AG04450 (cell line): Measurements from ENCODE around the gene UCK1. TPM values are rescaled to one million over a fixed set of nuclear protein-coding genes. Genes with fewer than 3 reads are reported as not detected.
A peak's percentile ranks its signal among the peaks of the same experiment; 100 is the strongest.

ENCODE experiments used
- CTCF ChIA-PET: fragments of 300-600, 350-600 bp; formaldehyde crosslinking; extraction: SDS; loops from one replicate; lab custom pipeline; 2022; ENCODE audit warnings: antibody characterized with exemption, inconsistent platforms; lab: Charles Lee
- POLR2A ChIA-PET: fragments of 350-600 bp; formaldehyde crosslinking; extraction: SDS; loops from one replicate; lab custom pipeline; 2021; ENCODE audit warnings: antibody characterized with exemption, inconsistent platforms; lab: Yijun Ruan, JAX
- DNase-seq: peaks from one replicate; pipeline ENCODE4 v3.0.0-alpha.2; 2011; ENCODE audit warnings: low read depth, low spot score
- H3K27ac ChIP-seq: one replicate; pipeline ENCODE4 v1.5.1; 2012; ENCODE audit warnings: low read depth, low read length, control low read depth
- H3K27me3 ChIP-seq: one replicate; pipeline ENCODE4 v1.6.0; 2012; ENCODE audit warnings: low read length; ENCODE audit not compliant: control insufficient read depth, insufficient read depth
- H3K4me3 ChIP-seq: 2 replicates; pipeline ENCODE4 v1.5.1; 2011; ENCODE audit warnings: mild to moderate bottlenecking, low read depth, low read length, control low read depth
- H3K9me3 ChIP-seq: 2 replicates; pipeline ENCODE4 v1.5.1; 2012; ENCODE audit warnings: low read length; ENCODE audit not compliant: control insufficient read depth, insufficient read depth
- polyA plus RNA-seq: library from polyadenylated mRNA; depleted of rRNA; stranded (reverse); fragments of >200 nt; gene quantifications from 2 replicates; pipeline ENCODE4 v1.2.3, GENCODE V29; 2011
- TF ChIP-seq, protein P1 (sequence below): IDR thresholded peaks from 2 replicates; pipeline ENCODE4 v1.5.1; 2011; ENCODE audit warnings: low read depth, low read length, control low read depth, inconsistent platforms

Gene UCK1
- polyA plus RNA-seq, 1 experiment, result 19.1 TPM

DNA sequence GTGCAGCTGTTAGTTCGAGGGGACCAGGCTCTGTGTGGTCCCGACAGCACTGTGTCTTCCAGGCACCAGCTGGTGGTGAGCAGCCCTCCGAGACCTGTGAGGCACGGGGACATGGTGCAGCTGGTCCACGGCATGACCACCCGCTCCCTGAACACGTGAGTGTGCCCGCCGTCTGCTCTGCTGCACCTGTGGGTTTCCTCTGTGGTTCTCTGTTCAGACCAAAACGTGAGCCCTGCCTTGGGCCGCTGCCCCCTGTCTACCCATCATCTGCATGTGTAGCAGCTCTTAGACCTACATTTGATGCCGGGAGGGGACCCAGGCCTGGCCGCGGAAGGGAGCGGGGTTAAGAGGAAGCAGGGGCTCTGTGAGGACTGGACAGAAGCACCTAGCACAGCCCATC is 17.9 kb downstream of the UCK1 start:
- H3K9me3 ChIP-seq, result peaks cover 3% of the 10 kb centered on the region
- ChIA-PET POLR2A (no interaction called here), CTCF (no interaction called here)
- TF ChIP-seq, protein P1, sequence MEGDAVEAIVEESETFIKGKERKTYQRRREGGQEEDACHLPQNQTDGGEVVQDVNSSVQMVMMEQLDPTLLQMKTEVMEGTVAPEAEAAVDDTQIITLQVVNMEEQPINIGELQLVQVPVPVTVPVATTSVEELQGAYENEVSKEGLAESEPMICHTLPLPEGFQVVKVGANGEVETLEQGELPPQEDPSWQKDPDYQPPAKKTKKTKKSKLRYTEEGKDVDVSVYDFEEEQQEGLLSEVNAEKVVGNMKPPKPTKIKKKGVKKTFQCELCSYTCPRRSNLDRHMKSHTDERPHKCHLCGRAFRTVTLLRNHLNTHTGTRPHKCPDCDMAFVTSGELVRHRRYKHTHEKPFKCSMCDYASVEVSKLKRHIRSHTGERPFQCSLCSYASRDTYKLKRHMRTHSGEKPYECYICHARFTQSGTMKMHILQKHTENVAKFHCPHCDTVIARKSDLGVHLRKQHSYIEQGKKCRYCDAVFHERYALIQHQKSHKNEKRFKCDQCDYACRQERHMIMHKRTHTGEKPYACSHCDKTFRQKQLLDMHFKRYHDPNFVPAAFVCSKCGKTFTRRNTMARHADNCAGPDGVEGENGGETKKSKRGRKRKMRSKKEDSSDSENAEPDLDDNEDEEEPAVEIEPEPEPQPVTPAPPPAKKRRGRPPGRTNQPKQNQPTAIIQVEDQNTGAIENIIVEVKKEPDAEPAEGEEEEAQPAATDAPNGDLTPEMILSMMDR, result no peak
- no peaks in the 10 kb centered on the region for H3K27me3 ChIP-seq
- DNase-seq, result no peak
- H3K27ac ChIP-seq, result no peak overlapping the region
- H3K4me3 ChIP-seq, result no peak overlapping the region

DNA sequence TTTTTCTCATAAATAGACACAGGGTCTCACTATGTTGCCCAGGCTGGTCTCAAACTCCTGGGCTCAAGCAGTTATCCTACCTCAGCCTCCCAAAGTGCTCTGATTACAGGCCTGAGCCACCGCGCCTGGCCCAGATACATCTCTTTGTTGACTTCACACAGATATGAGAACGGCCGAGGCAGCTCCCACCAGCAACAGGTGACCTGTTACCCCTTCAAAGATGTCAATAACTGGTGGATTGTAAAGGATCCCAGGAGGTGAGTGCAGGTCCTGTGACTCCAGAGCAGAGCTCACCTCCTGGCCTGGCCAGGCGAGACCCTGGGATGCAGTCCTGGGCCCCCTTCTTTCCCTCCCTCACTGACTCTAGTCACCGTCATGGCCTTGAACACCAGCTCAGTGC is 19.2 kb downstream of the UCK1 start:
- TF ChIP-seq, protein P1, result no peak
- Histone ChIP-seq H3K9me3 (peaks cover 3% of the 10 kb centered on the region), H3K27me3 (no peaks in the 10 kb centered on the region), H3K27ac (no peak overlapping the region), H3K4me3 (no peak overlapping the region)
- ChIA-PET POLR2A (no interaction called here), CTCF (no interaction called here)
- no peak for DNase-seq

- CTCF ChIA-PET, result no interaction called here
- DNase-seq, result no peak
- Histone ChIP-seq H3K4me3 (no peak overlapping the region), H3K27ac (no peak overlapping the region), H3K9me3 (peaks cover 3% of the 10 kb centered on the region; the same call in 1 of the 2 replicates), H3K27me3 (no peaks in the 10 kb centered on the region)
- POLR2A ChIA-PET, result no interaction called here
- TF ChIP-seq, protein P1, result no peak
Measured at GRCh38 chr9:131511416-131511815, 19.6 kb downstream of the UCK1 start.

- ChIA-PET POLR2A (no interaction called here), CTCF (no interaction called here)
- H3K4me3 ChIP-seq, result no peak overlapping the region
- TF ChIP-seq, protein P1, result no peak
- H3K27ac ChIP-seq, result no peak overlapping the region
- no peaks in the 10 kb centered on the region for H3K27me3 ChIP-seq
- H3K9me3 ChIP-seq, result peaks cover 5% of the 10 kb centered on the region; the same call in 1 of the 2 replicates
- DNase-seq, result no peak
Measured at GRCh38 chr9:131505012-131505411, 26.1 kb downstream of the UCK1 start.

DNA sequence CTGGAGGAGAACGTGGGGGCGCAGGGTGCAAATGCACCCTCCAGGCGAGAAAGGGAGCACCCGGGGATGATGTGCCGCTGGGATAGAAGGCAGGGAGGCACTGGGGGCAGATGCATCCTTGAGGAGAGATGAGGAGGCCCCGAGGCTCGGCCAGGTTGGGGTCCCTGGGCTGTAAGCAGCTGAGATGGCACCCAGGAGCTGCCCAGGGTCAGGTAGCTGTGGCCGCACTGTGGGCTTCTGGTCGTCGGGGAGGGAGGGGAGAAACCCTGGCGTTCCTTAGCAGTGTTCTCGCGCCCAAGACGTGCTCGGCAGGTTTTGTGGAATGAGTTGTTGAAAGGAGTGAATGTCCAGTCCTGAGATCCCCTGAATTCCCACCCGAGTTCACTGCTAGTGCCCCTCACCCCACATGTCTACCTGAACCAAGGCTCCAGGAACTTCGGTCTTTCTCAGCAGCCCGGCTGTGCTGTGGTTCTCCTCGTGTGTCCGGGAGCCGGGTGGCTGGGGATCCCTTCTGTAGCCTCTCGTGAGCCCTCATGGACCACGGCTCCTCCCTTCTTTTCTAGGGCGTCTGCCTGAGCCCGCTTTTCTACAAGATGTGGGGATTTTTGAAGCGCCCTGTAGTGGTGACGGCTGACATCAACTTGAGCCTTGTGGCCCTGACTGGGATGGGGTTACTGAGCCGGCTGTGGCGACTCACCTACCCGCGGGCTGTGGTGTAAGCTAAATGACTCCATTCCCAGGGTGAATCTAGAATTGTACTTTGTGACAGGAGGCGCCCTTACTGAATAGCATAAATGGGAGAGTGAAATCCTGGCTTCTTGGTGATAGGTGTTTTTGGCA is 27.2 kb downstream of the UCK1 start:
- ChIA-PET POLR2A (interaction anchor here (0.5 to 0.6 kb wide), 2 partner anchors 82 to 161 kb away, joined by 3 read pairs; no protein-coding TSS in a partner anchor), CTCF (interaction anchor here (0.6 to 1.1 kb wide), 3 partner anchors 22 to 237 kb away, joined by 3 to 4 read pairs (median 4); no protein-coding TSS in a partner anchor)
- Histone ChIP-seq H3K9me3 (peaks cover 5% of the 10 kb centered on the region; the same call in 1 of the 2 replicates), H3K27me3 (no peaks in the 10 kb centered on the region), H3K27ac (no peak overlapping the region), H3K4me3 (peak overlapping the region; percentile 85)
- DNase-seq, result no peak
- TF ChIP-seq, protein P1, result no peak
